Loucy (cell line): Measurements from ENCODE around the gene NCOA6.

Experiments used
- CTCF ChIP-seq: fragments of 200-600 bp; sonication (generic); conservative IDR thresholded peaks from 2 replicates; pipeline ENCODE4 v1.5.1; 2014; ENCODE audit warnings: mild to moderate bottlenecking, antibody characterized with exemption, low read length
- EZH2phosphoT487 ChIP-seq: fragments of 200-600 bp; IDR thresholded peaks from 2 replicates; pipeline ENCODE4 v1.6.1; 2018; ENCODE audit warnings: antibody characterized with exemption, mild to moderate bottlenecking, moderate library complexity, borderline replicate concordance

- TF ChIP-seq CTCF (no peak), EZH2phosphoT487 (no peak)
Observed at GRCh38 chr20:34710568-34710839, 114.9 kb downstream of the NCOA6 start.
